Measurements from ENCODE around the gene MDN1.

DNA sequence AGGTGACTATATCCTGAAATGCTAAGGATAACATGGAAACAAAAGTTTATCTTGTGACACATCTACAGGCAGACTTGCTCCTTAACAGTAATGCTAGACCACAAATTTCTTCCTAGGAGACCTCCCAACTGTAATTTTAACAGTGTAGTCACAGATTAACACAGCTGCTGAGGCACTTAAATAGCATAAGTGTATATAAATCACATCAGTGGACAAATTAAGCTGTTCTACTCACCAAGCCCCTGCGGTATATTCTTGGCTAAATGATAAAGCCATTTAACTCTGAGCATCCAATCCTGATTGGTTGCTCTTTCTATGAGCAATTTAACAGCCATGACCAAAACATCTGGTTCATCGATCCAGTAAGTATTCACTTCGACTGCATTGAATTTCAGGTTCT, 107.8 kb downstream of the MDN1 start:
- TF ChIP-seq, protein P1, sequence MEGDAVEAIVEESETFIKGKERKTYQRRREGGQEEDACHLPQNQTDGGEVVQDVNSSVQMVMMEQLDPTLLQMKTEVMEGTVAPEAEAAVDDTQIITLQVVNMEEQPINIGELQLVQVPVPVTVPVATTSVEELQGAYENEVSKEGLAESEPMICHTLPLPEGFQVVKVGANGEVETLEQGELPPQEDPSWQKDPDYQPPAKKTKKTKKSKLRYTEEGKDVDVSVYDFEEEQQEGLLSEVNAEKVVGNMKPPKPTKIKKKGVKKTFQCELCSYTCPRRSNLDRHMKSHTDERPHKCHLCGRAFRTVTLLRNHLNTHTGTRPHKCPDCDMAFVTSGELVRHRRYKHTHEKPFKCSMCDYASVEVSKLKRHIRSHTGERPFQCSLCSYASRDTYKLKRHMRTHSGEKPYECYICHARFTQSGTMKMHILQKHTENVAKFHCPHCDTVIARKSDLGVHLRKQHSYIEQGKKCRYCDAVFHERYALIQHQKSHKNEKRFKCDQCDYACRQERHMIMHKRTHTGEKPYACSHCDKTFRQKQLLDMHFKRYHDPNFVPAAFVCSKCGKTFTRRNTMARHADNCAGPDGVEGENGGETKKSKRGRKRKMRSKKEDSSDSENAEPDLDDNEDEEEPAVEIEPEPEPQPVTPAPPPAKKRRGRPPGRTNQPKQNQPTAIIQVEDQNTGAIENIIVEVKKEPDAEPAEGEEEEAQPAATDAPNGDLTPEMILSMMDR (IDR thresholded peaks at IDR 0.05 in 4 of 5, conservative IDR thresholded peaks at IDR 0.05 in 1 of 5): no peak
- TF ChIP-seq POLR2A (IDR thresholded peaks at IDR 0.05): no peak

Measured in gastrocnemius medialis (tissue), 4 donors.